Measurements from ENCODE around the gene ADAMTS6. TPM values are rescaled to one million over a fixed set of nuclear protein-coding genes. Genes with fewer than 3 reads are reported as not detected.

The ADAMTS6 gene
- total RNA-seq, 1 experiment from 2014 or later: 2.8 TPM

DNA sequence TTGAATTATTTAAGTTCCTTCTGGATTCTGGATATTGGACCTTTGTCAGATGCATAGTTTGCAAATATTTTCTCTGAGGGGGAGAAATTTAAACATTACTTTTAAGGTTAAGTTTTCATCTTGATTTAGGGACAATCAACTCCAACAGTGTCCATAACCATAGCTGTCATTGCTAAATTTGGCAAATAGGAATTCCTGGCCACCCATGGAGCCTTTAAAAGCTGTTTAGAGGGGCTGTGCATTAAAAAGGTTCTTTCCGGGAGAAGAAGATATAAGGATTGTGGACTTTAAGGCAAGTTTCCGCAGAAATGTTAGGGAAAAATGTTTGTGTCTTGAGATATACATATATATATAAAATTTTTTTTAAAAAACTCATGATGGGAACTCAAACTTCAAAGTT lies 339.7 kb downstream of the ADAMTS6 start:
- H3K36me3 Mint-ChIP-seq: peaks cover 7% of the 10 kb centered on the region
- TF ChIP-seq ZNF425 (CRISPR knock-in tag; conservative IDR thresholded peaks at IDR 0.05) (no peak), MLX (CRISPR knock-in tag; IDR thresholded peaks at IDR 0.05) (no peak)
- peak; percentile 15; the same call in 1 of the 2 replicates for ATAC-seq
- H3K9me3 Mint-ChIP-seq: peaks cover 12% of the 10 kb centered on the region
- ChIA-PET CTCF (interaction anchor here (0.8 to 1.2 kb wide), 2 partner anchors 16 to 342 kb away, joined by 3 to 4 read pairs; no protein-coding TSS in a partner anchor), POLR2A (no interaction called here)
- no peak for DNase-seq (ENCODE audit: low spot score)
- peak overlapping the region; percentile 43 for H3K4me3 Mint-ChIP-seq
- H3K4me1 Mint-ChIP-seq: peaks cover 44% of the 10 kb centered on the region
- H3K27me3 Mint-ChIP-seq (ENCODE audit: low read depth): peaks cover 55% of the 10 kb centered on the region
- peak overlapping the region; percentile 86; the same call in 1 of the 2 replicates for H3K27ac Mint-ChIP-seq

DNA sequence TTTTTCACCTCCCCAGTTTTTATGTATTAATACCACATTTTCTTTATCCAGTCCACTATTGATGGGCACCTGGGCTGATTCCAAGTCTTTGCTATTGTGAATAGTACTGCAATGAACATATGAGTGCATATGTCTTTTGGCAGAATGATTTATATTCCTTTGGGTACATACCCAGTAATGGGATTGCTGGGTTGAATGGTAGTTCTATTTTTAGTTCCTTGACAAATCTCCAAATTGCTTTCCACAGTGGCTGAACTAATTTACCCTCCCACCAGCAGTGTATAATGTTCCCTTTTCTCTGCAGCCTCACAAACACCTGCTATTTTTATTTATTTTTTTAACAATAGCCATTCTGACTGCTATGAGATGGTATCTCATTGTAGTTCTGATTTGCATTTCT lies 340.2 kb downstream of the ADAMTS6 start:
- H3K36me3 Mint-ChIP-seq: peaks cover 5% of the 10 kb centered on the region
- TF ChIP-seq RELA (CRISPR knock-in tag; IDR thresholded peaks at IDR 0.05; ENCODE audit: borderline replicate concordance) (no peak), OVOL2 (CRISPR knock-in tag; IDR thresholded peaks at IDR 0.05; ENCODE audit: borderline replicate concordance) (no peak), ZNF512 (CRISPR knock-in tag; IDR thresholded peaks at IDR 0.05; ENCODE audit: borderline replicate concordance) (no peak), FOXP1 (CRISPR knock-in tag; IDR thresholded peaks at IDR 0.05; ENCODE audit: borderline replicate concordance) (no peak), MXD4 (CRISPR knock-in tag; IDR thresholded peaks at IDR 0.05; ENCODE audit: borderline replicate concordance) (no peak), IRF1 (CRISPR knock-in tag; IDR thresholded peaks at IDR 0.05) (no peak), ZNF317 (CRISPR knock-in tag; IDR thresholded peaks at IDR 0.05; ENCODE audit: borderline replicate concordance, low read depth) (no peak)
- TF ChIP-seq, protein P1, sequence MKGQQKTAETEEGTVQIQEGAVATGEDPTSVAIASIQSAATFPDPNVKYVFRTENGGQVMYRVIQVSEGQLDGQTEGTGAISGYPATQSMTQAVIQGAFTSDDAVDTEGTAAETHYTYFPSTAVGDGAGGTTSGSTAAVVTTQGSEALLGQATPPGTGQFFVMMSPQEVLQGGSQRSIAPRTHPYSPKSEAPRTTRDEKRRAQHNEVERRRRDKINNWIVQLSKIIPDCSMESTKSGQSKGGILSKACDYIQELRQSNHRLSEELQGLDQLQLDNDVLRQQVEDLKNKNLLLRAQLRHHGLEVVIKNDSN (CRISPR knock-in tag; IDR thresholded peaks at IDR 0.05): no peak
- H3K4me3 Mint-ChIP-seq: peak overlapping the region; percentile 43
- DNase-seq (ENCODE audit: low spot score) (no peak), ATAC-seq (no peak)
- H3K4me1 Mint-ChIP-seq: peaks cover 44% of the 10 kb centered on the region
- H3K27me3 Mint-ChIP-seq (ENCODE audit: low read depth): peaks cover 50% of the 10 kb centered on the region
- ChIA-PET CTCF (no interaction called here), POLR2A (no interaction called here)
- peaks cover 12% of the 10 kb centered on the region for H3K9me3 Mint-ChIP-seq
- peak overlapping the region; percentile 86; the same call in 1 of the 2 replicates for H3K27ac Mint-ChIP-seq

GRCh38 chr5:65137631-65138030 lies 344.1 kb downstream of the ADAMTS6 start:
- Mint-ChIP-seq H3K36me3 (peaks cover 3% of the 10 kb centered on the region), H3K27me3 (ENCODE audit: low read depth) (peaks cover 25% of the 10 kb centered on the region), H3K27ac (no peak overlapping the region), H3K9me3 (peaks cover 8% of the 10 kb centered on the region), H3K4me3 (no peak overlapping the region), H3K4me1 (peaks cover 26% of the 10 kb centered on the region)
- DNase-seq (ENCODE audit: low spot score) (no peak), ATAC-seq (no peak)
- POLR2A ChIA-PET: interaction anchor here (1.0 to 2.0 kb wide), 2 partner anchors 11 to 102 kb away, joined by 3 to 6 read pairs; no protein-coding TSS in a partner anchor
- TF ChIP-seq, protein P1 (CRISPR knock-in tag; IDR thresholded peaks at IDR 0.05): no peak
- TF ChIP-seq NR3C1 (CRISPR knock-in tag; conservative IDR thresholded peaks at IDR 0.05; ENCODE audit: low read depth) (no peak), ZNF219 (CRISPR knock-in tag; IDR thresholded peaks at IDR 0.05; ENCODE audit: borderline replicate concordance) (no peak), E2F1 (CRISPR knock-in tag; IDR thresholded peaks at IDR 0.05) (no peak), FOXK1 (CRISPR knock-in tag; IDR thresholded peaks at IDR 0.05) (no peak), GRHL2 (CRISPR knock-in tag; IDR thresholded peaks at IDR 0.05; ENCODE audit: insufficient replicate concordance, severe bottlenecking) (no peak), ELF4 (CRISPR knock-in tag; IDR thresholded peaks at IDR 0.05; ENCODE audit: low read depth) (no peak)
- TF ChIP-seq, protein P2, sequence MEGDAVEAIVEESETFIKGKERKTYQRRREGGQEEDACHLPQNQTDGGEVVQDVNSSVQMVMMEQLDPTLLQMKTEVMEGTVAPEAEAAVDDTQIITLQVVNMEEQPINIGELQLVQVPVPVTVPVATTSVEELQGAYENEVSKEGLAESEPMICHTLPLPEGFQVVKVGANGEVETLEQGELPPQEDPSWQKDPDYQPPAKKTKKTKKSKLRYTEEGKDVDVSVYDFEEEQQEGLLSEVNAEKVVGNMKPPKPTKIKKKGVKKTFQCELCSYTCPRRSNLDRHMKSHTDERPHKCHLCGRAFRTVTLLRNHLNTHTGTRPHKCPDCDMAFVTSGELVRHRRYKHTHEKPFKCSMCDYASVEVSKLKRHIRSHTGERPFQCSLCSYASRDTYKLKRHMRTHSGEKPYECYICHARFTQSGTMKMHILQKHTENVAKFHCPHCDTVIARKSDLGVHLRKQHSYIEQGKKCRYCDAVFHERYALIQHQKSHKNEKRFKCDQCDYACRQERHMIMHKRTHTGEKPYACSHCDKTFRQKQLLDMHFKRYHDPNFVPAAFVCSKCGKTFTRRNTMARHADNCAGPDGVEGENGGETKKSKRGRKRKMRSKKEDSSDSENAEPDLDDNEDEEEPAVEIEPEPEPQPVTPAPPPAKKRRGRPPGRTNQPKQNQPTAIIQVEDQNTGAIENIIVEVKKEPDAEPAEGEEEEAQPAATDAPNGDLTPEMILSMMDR (IDR thresholded peaks at IDR 0.05): no peak
- CTCF ChIA-PET: no interaction called here
